GM10266 (cell line): Measurements from ENCODE around the gene OSBPL5.

Experiments used
- DNase-seq: peaks from one replicate; pipeline ENCODE4 v3.0.0; 2012; ENCODE audit errors: extremely low spot score
- CTCF ChIP-seq: IDR thresholded peaks from 2 replicates; pipeline ENCODE4 v1.5.1; 2012; ENCODE audit warnings: mild to moderate bottlenecking, low read depth; ENCODE audit not compliant: control insufficient read depth, insufficient read depth; ENCODE audit errors: missing control alignments

Gene OSBPL5

DNA sequence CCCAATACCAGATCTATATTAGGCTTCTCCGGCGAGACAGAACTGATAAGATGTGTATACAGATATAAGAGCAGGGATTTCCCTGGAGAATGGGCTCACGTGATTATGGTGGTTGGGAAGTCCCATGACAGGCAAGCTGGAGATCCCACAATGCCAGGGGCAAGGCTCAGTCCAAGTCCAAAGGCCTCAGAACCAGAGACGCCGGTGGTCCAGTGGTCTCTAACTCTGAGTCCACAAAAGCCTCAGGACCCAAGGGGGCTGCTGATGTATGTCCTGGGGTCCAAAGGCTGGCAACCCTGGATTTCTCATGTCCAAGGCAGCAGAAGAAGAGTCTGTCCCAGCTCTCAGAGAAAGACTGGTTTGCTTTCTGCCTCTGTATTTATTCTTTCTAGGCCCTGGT, 15.8 kb upstream of the OSBPL5 start:
- TF ChIP-seq CTCF, result no peak

DNA sequence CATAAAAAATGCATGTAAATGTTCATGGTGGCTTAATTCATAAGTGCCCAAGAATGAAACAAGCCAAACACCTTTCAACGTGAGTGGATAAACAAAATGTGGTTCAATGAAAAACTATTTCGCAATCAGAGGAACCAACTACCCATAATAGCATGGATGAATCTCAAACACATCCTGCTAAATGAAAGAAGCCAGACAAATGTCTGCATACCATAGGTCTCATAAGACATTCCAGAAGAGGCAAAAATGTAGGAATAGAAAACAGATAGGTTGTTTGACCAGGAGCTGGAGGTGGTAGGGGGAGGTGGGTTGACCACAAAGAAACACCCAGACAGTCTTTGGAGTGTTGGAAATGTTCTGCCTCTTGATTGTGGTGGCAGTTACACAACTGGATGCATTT, 13.2 kb upstream of the OSBPL5 start:
- no peak for DNase-seq
- TF ChIP-seq CTCF, result no peak

More for the DNA sequence above, 15.8 kb upstream of the OSBPL5 start:
- DNase-seq, result no peak

DNA sequence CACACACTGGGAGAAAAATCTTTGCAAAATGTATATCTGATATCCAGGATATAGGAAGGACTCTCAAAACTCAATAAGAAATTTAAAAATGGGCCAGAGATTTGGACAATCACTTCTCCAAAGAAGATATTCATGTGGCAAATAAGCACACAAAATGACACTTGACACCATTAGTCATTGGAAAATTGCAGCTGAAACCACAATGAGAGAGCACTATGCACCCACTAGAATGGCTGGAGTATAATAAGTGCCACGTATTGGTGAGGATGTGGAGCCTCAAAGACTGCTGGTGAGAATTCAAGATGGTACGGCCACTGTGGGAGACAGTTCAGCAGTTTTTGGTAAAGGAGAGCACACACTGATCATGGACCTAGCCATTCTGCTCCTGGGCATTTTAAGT, 12.8 kb upstream of the OSBPL5 start:
- no peak for TF ChIP-seq CTCF
- no peak for DNase-seq

DNA sequence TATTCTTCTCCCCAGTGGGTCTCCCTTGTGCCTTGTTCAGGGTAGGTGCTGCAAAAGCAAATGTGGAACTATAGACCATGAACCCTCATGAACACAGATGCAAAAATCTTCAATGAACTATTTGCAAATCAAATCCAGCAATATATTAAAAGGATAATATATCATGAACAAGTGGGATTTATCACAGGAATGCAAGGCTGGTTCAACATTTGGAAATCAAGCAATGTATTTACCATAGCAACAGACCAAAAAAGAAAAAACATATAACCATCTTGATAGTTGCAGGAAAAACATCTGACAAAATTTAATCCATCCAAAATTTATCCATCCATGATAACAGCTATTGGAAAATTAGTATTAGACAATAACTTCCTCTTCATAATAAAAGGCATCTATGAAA, 11.4 kb upstream of the OSBPL5 start:
- no peak for DNase-seq
- TF ChIP-seq CTCF, result no peak

- DNase-seq, result no peak
- no peak for TF ChIP-seq CTCF
Observed at GRCh38 chr11:3175194-3175593, 10.1 kb upstream of the OSBPL5 start.

- DNase-seq, result no peak
- TF ChIP-seq CTCF, result no peak
Observed at GRCh38 chr11:3174387-3174786, 9.3 kb upstream of the OSBPL5 start.

DNA sequence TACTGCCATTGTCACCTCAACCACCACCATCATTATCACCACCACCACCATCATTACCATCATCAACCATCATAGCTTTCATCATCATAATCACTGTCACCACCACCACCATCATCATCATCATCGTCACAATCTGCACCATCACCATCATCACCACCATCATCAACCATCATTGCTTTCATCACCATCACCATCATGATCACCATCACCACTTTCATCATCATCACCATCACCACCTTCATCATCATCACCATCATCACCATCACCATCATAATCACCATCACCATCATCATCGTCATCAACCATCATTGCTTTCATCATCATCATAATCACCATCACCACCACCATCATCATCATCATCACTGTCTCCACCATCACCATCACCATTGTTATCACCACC, 8.7 kb upstream of the OSBPL5 start:
- TF ChIP-seq CTCF, result no peak

More for the DNA sequence above, 8.7 kb upstream of the OSBPL5 start:
- no peak for DNase-seq
